NCI-H82 (cell line): ENCODE measurements around the gene UCP2.

Experiments
- DNase-seq: peaks from one replicate; lab custom pipeline; 2025; lab: John Stamatoyannopoulos, UW

UCP2 gene

DNA sequence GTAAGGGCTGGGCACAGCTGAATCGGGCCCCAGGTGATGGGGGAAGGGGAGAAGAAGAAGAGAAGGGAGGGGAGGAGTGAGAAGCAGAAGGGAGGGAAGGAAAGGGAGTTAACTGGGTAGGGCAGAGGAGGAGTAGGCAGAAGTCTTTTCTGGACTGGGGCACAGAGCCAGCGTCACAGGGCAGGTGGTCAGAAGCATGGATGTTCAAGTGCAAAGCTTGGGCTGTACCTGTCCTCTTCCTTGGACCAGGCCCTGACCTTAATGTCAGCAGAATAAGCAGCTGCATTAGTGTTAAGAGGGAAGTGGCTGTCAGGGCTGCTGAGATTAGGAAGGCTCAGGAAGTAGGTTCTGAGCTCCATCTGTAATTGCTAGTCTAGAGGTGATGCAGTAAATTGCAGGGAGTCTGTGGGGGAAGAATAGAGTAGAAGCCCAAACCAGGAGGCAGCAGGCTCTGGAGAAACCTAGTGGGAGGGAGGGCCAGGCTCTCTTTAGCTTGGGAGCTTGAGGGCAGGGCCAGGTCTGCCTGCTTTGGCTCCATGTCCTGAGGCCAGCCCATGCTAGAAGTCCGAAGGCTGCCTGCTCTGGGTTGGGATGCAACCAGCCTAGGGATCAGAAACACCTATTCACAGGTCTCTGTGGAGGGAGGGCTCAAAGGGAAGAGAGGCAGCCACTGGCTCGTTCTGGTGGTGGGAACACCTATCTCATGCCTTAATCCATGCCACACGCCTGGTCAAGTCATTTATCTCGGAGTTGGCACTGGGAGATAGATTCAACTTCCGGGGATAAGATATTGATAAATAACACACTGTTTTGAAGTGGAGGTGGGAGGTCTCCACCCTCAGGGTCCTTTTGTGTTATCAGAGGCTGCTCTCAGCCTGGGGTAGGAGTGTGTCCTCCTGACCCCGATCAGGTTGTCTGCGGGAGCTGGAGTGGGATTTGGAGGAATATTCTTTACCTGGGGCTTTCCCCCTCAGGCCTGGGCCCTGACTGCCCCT is 28.0 kb upstream of the UCP2 start:
- peak; percentile 61 for DNase-seq

DNA sequence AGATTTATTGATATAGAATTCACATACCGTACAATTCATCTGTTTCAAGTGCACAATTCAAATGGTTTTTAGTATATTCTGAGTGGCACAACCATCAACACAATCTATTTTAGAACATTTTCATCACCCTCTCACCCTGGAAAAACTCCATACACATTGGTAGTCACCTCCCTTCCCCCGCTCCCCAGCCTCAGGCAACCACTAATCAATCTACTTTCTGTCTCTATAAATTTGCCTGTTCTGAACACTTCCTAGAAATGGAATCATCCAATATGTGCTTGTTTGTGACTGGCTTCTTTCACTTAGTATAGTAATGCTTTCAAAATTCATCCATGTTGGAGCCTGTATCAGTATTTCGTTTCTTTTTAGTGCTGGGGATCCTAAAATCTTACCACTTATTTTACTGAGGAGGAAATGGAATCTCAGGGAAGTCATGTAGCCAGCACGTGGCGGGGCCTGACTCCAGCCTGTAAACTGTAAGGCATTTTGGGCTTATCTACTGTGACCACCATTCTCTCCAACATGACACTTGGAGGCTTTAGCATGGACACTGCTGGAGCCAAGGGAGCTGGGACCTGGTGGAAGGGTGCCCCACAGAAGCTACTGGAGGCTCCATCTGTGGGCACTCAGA is 27.1 kb upstream of the UCP2 start:
- DNase-seq: no peak

GRCh38 chr11:74009230-74009547 is 26.5 kb upstream of the UCP2 start:
- no peak for DNase-seq

GRCh38 chr11:74008373-74009229 is 26.0 kb upstream of the UCP2 start, which contains the start of gene UCP3:
UCP3 (minus strand) TSS chr11:74009085; CDS start chr11:74007042, 2,043 bp downstream.
- DNase-seq: no peak

DNA sequence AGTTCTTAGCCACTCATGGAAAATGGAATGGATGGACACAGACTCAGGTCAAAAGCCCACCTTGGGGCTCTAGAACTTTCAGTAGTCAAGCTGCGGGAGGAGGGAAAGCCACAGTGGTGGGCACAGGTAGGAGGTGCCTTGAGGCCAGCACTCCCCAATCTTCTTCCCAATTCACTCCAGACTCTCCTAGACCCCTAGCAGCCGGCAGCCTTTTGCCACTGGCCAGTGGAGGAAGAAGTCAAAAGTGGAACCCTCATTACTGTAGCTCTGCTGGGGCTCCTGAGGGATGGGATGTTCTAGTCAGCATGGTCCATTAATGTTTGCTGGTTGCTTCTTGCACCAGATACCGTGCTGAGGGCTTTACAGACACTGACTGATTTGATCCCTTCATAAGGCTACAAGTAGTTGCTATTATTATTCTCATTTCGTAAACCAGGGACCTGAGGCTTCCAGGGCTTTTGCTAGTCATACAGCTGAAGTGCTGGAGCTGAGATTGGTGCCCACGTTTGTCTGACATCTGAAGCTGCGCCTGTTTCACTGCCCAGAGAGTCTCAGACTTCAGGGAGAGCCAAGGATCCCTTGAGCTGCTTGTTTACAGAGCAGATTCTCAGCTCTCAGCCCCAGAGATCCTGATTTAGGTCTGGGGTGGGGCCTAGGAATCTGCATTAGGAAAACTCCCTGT is 25.2 kb upstream of the UCP2 start:
- DNase-seq: no peak

GRCh38 chr11:74006743-74007304 is 24.2 kb upstream of the UCP2 start:
- no peak for DNase-seq

- DNase-seq: no peak
Observed at GRCh38 chr11:74005721-74006517, 23.3 kb upstream of the UCP2 start.

GRCh38 chr11:74004759-74005615 is 22.3 kb upstream of the UCP2 start:
- DNase-seq: no peak

- DNase-seq: no peak
Observed at GRCh38 chr11:74004046-74004695, 21.5 kb upstream of the UCP2 start.

DNA sequence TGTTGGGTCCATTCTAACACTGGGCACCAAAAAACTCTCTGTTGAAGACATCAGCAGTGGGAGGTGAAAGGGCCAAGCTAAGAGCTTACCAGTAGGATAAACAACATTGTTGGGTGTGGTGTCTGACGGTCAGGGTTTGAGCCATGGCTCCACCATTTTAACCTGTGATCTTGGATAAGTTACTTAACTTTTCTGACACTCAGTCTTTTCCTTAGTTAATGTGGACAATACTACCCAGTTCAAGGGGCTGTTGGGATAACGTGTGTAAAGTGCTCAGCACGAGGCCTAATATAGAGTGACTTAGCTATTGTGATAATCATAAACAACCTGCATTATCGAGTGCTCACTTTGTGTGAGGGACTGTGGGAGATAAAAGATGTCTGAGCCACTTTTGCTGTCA is 20.2 kb upstream of the UCP2 start:
- DNase-seq: no peak

DNA sequence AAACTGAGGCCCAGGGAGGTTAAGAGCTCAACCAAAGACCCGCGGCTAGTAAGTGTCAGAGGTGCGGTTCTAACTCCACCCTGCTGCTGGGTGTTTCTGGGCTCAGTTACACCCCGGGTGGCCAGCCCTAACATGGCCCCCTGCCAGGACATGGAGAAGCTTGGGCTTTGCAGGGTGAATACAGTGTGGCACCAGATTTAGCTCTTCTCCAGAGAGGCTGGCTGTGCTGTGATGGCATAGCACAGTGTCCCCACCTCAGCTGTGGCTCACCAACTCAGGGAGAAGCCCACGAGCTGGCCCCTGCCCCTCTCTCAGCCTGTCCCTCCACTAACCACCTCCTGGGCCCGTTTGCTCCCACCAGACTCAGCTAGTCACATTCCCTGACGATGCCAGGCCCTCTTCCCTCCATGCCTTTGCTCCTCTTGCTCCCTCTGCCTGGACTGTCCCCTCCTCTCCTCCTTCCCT is 19.2 kb upstream of the UCP2 start:
- DNase-seq: no peak

DNA sequence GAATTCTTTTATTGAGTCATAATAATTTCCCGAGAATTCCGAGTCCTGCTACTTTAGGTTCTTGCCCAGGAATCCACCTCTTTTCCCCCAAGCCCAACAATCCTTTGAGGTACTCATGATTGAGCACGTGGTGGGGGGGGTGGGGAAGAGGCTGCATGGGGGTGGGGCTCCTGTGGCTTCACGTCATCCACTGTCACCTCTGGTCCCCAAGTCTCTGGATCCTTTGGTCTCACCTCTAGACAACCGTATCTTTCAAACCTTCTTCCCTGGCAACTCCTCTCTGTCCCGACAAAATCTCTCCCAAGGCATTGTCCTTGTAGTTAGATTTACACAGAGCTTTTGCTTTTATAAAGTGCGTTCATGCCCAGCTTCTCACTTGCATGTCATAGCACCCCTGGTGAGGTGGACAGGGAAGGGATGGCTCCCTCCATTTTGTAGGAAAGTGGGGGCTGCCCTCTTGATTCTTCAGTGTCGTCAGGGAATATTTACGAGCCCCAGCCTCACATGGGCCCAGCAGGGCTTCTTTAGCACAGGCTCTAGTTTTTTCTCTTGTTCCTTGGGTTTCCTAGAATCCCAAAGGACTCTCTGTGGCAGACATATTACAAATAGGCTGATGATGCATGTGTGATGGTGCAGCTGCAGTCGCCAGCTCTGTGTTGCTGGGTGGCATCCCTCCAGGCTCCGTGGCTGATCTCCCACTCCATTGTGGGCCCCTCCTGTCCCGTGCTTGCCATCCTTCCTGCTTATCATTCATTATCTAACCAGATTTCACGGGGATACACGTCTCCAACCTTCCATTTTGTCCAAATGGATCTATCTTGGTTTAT is 17.9 kb upstream of the UCP2 start:
- DNase-seq: no peak

GRCh38 chr11:73999581-74000306 is 17.1 kb upstream of the UCP2 start:
- no peak for DNase-seq

DNA sequence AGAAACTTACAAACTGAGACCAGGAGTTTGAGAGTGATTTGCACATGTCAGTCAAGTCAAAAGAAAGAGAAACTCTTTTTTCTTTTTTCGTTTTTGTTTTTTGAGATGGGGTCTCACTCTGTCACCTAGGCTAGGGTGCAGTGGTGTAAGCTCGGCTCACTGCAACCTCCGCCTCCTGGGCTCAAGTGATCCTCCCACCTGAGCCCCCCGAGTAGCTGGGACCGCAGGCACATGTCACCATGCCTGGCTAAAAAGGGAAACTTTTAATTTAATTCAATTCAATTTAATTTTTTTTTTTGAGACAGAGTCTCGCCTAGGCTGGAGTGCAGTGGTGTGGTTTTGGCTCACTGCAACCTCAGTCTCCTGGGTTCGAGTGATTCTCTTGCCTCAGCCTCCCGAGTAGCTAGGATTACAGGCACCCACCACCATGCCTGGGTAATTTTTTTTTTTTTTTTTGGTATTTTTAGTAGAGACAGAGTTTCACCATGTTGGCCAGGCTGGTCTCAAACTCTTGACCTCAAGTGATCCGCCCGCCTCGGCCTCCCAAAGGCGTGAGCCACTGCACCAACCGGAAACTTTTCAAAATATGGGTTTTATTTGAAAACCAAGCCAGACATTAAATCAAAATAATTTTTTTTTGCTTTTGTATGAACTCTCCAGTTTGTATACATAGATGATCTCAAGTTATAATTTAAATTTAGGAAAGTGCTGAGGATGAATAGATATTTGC is 16.4 kb upstream of the UCP2 start:
- DNase-seq: no peak

GRCh38 chr11:73997120-73997770 is 14.6 kb upstream of the UCP2 start:
- no peak for DNase-seq

DNA sequence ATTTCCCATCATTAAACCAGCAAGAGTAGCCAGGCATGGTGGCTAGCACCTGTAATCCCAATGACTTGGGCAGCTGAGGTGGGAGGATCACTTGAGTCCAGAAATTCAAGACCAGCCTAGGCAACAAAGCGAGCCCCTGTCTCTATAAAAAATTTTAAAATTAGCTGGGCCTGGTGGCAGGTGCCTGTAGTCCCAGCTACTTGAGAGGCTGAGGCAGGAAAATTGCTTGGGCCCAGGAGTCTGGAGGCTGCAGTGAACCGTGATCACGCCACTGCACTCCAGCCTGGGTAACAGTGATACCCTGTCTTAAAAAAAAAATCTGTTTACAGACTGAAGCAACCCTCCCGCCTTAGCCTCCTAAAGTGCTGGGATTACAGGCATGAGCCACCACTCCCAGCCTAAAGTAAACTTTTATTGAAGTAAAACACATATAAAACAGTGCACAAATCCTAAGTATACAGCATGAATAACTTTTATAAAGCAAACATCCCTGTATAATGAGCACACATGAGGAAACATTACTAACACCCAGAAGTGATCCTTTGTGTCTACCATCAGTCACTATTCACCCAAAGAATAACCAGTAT is 13.6 kb upstream of the UCP2 start:
- DNase-seq: no peak
